GM12873 (cell line): ENCODE data around the gene PTPRG.

Experiments
- CTCF ChIP-seq: IDR thresholded peaks from 2 replicates; pipeline ENCODE4 v1.5.1; 2012; ENCODE audit warnings: low read depth, mild to moderate bottlenecking, moderate library complexity, low read length, control low read depth; ENCODE audit not compliant: insufficient read depth; ENCODE audit errors: missing control alignments

The PTPRG gene

GRCh38 chr3:61863579-61863978 is 302.2 kb downstream of the PTPRG start:
- TF ChIP-seq CTCF: no peak

- no peak for TF ChIP-seq CTCF
Observed at GRCh38 chr3:61864886-61865285, 303.5 kb downstream of the PTPRG start.

GRCh38 chr3:61865466-61866152 is 304.2 kb downstream of the PTPRG start:
- TF ChIP-seq CTCF: no peak

GRCh38 chr3:61866153-61866542 is 304.8 kb downstream of the PTPRG start:
- no peak for TF ChIP-seq CTCF

- TF ChIP-seq CTCF: no peak
Observed at GRCh38 chr3:61866961-61867461, 305.6 kb downstream of the PTPRG start.

- no peak for TF ChIP-seq CTCF
Observed at GRCh38 chr3:61868499-61868898, 307.1 kb downstream of the PTPRG start.

GRCh38 chr3:61869371-61869770 is 308.0 kb downstream of the PTPRG start:
- no peak for TF ChIP-seq CTCF
